GM12865 (cell line): ENCODE results near the gene RNASEH2A.

Experiments
- DNase-seq: peaks from one replicate; pipeline ENCODE4 v3.0.0; 2010; ENCODE audit warnings: low read depth
- H3K4me3 ChIP-seq: 2 replicates; pipeline ENCODE4 v1.5.1; 2011; ENCODE audit warnings: mild to moderate bottlenecking, low read depth, low read length, control low read depth
- TF ChIP-seq, protein P1 (sequence below): IDR thresholded peaks from 2 replicates; pipeline ENCODE4 v1.5.1; 2011; ENCODE audit warnings: low read length, control low read depth, low read depth, inconsistent platforms; ENCODE audit not compliant: insufficient read depth; ENCODE audit errors: missing control alignments

RNASEH2A gene

DNA sequence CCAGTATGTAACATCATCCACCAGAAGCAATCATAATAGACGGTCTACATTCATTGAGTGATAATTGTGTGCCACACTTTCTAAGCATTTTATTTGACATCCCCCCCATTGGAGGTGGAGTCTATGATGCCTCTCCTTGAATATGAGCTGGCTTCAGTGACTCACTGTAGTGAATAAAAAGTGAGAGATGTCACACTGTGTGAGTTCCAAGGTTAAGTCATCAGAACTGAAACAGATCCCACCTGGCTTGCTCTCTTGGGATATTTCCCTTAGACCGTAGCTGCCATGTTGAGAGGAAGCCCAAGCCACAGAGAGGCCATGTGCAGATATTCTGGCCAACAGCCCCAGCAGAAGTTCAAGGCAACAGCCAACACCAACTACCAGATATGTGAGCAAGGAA, 15.4 kb downstream of the RNASEH2A start:
- DNase-seq = no peak
- TF ChIP-seq, protein P1, sequence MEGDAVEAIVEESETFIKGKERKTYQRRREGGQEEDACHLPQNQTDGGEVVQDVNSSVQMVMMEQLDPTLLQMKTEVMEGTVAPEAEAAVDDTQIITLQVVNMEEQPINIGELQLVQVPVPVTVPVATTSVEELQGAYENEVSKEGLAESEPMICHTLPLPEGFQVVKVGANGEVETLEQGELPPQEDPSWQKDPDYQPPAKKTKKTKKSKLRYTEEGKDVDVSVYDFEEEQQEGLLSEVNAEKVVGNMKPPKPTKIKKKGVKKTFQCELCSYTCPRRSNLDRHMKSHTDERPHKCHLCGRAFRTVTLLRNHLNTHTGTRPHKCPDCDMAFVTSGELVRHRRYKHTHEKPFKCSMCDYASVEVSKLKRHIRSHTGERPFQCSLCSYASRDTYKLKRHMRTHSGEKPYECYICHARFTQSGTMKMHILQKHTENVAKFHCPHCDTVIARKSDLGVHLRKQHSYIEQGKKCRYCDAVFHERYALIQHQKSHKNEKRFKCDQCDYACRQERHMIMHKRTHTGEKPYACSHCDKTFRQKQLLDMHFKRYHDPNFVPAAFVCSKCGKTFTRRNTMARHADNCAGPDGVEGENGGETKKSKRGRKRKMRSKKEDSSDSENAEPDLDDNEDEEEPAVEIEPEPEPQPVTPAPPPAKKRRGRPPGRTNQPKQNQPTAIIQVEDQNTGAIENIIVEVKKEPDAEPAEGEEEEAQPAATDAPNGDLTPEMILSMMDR = no peak
- no peak overlapping the region for H3K4me3 ChIP-seq

GRCh38 chr19:12825254-12826131, 19.1 kb downstream of the RNASEH2A start:
- no peak for DNase-seq
- no peak overlapping the region for H3K4me3 ChIP-seq
- TF ChIP-seq, protein P1 = no peak

DNA sequence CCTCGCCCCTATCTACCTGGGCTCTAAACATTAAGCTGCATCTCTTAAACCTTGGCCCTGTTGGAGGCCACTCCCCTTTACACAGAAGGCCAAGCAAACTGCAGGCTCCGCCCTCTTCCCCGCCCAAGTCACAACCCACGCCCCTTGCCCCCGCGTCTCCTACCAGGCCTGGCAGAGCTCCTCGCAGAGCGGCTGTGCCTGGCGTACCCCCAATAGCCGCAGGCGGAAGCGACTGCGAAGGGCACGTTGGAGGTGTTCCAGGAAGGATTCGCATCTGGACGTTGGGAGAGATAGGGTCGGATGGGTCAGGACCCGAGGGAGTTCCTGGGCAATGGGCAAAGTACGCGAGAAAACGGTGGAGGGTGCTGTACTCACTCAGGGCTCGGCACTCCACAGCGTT, 22.1 kb downstream of the RNASEH2A start:
- TF ChIP-seq, protein P1 = no peak
- peak; percentile 40 for DNase-seq
- no peak overlapping the region for H3K4me3 ChIP-seq

- TF ChIP-seq, protein P1 = no peak
- no peak overlapping the region for H3K4me3 ChIP-seq
- no peak for DNase-seq
Measured at GRCh38 chr19:12833418-12833737, 27.0 kb downstream of the RNASEH2A start.

- peak; percentile 28 for DNase-seq
- H3K4me3 ChIP-seq = no peak overlapping the region; the same call in 1 of the 2 replicates
- TF ChIP-seq, protein P1 = no peak
Measured at GRCh38 chr19:12833738-12834565, 27.6 kb downstream of the RNASEH2A start.

DNA sequence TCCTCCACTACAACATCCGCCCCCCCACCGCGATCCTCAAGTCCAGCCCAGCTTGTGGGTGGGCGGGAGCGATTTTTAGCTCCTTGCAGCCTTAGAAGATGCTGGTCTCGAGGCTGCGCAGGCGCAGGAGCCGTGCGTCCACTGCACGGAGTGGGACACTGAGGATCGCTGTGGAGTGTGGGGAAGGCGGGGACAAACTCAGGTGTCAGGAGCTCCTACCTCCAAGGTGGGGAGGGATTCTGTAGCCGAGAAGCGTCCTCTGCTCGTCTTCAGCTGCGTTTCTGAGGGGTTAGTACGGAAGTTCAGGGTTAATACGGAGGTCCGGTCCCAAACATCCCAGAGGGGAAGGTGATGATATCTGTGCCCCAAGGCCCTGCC, 28.2 kb downstream of the RNASEH2A start, which contains the start of gene RTBDN:
Gene RTBDN (minus strand): TSS at position 14 of the 378 bp plus-strand sequence. CDS start 4,600 bp downstream, outside the sequence.
- no peak within 1 kb of the TSS; the same call in 1 of the 2 replicates for H3K4me3 ChIP-seq
- TF ChIP-seq, protein P1 = no peak
- DNase-seq = no peak
